Stromal cell of bone marrow (primary cell): ENCODE measurements around the gene IPO13.

Source experiments
- DNase-seq: peaks from one replicate; pipeline ENCODE4 v3.0.0-alpha.2; 2012; ENCODE audit warnings: low read depth

IPO13 gene

GRCh38 chr1:43931711-43932660, 14.8 kb upstream of the IPO13 start:
- DNase-seq = no peak

- no peak for DNase-seq
These were observed 13.9 kb upstream of the IPO13 start for GRCh38 chr1:43932786-43933385.

GRCh38 chr1:43933386-43934100, 13.2 kb upstream of the IPO13 start, which contains the start of gene ARTN:
Gene ARTN (plus strand): TSS chr1:43933801. CDS start chr1:43935657, 1,856 bp downstream.
- DNase-seq = no peak

- peak; percentile 18 for DNase-seq
These were observed 12.4 kb upstream of the IPO13 start for GRCh38 chr1:43934101-43934985.

- DNase-seq = no peak
These were observed 11.8 kb upstream of the IPO13 start for GRCh38 chr1:43934986-43935324.

- DNase-seq = no peak
These were observed 10.9 kb upstream of the IPO13 start for GRCh38 chr1:43935711-43936427.

- no peak for DNase-seq
These were observed 10.2 kb upstream of the IPO13 start for GRCh38 chr1:43936431-43937151.

GRCh38 chr1:43937179-43937865, 9.4 kb upstream of the IPO13 start:
- DNase-seq = no peak

GRCh38 chr1:43938383-43938782, 8.4 kb upstream of the IPO13 start:
- no peak for DNase-seq

- DNase-seq = no peak
These were observed 7.7 kb upstream of the IPO13 start for GRCh38 chr1:43938892-43939587.

- no peak for DNase-seq
These were observed 4.3 kb upstream of the IPO13 start for GRCh38 chr1:43942411-43942810.

- no peak for DNase-seq
These were observed 1.9 kb upstream of the IPO13 start for GRCh38 chr1:43944860-43945259.

GRCh38 chr1:43945674-43946235, 995 bp upstream of the IPO13 start:
- no peak for DNase-seq

- no peak for DNase-seq
These were observed 517 bp downstream of the IPO13 start for GRCh38 chr1:43947061-43947873.

- no peak for DNase-seq
These were observed 1.2 kb downstream of the IPO13 start for GRCh38 chr1:43947874-43948437.

GRCh38 chr1:43949678-43950077, 2.9 kb downstream of the IPO13 start:
- DNase-seq = no peak
